Measurements from ENCODE around the gene PRKCH.

The PRKCH gene

GRCh38 chr14:61417141-61417540, 95.8 kb downstream of the PRKCH start:
- peaks cover 12% of the 10 kb centered on the region for H3K36me3 Mint-ChIP-seq (ENCODE audit: low read depth)
- H3K9me3 Mint-ChIP-seq = no peaks in the 10 kb centered on the region
- peak overlapping the region; percentile 35 for H3K4me3 Mint-ChIP-seq
- no peaks in the 10 kb centered on the region for H3K27me3 Mint-ChIP-seq
- peak overlapping the region; percentile 71 for H3K27ac Mint-ChIP-seq
- no peak for DNase-seq
- ATAC-seq = no peak
- no peaks in the 10 kb centered on the region for H3K4me1 Mint-ChIP-seq

GRCh38 chr14:61417883-61418455, 96.6 kb downstream of the PRKCH start:
- peak overlapping the region; percentile 71 for H3K27ac Mint-ChIP-seq
- H3K9me3 Mint-ChIP-seq = no peaks in the 10 kb centered on the region
- no peak for ATAC-seq

GRCh38 chr14:61418746-61419145, 97.4 kb downstream of the PRKCH start:
- no peak for DNase-seq
- H3K36me3 Mint-ChIP-seq (ENCODE audit: low read depth) = peaks cover 24% of the 10 kb centered on the region
- H3K27me3 Mint-ChIP-seq = no peaks in the 10 kb centered on the region
- H3K4me3 Mint-ChIP-seq = no peak overlapping the region
- peaks cover 3% of the 10 kb centered on the region for H3K9me3 Mint-ChIP-seq
- peak overlapping the region; percentile 86 for H3K27ac Mint-ChIP-seq
- H3K4me1 Mint-ChIP-seq = no peaks in the 10 kb centered on the region
- no peak for ATAC-seq

More at GRCh38 chr14:61417883-61418455, 96.6 kb downstream of the PRKCH start:
- Mint-ChIP-seq H3K36me3 (ENCODE audit: low read depth) (peaks cover 18% of the 10 kb centered on the region), H3K4me3 (peak overlapping the region; percentile 19), H3K4me1 (no peaks in the 10 kb centered on the region), H3K27me3 (no peaks in the 10 kb centered on the region)
- no peak for DNase-seq

GRCh38 chr14:61419201-61419600, 97.8 kb downstream of the PRKCH start:
- H3K4me3 Mint-ChIP-seq = no peak overlapping the region
- H3K4me1 Mint-ChIP-seq = no peaks in the 10 kb centered on the region

GRCh38 chr14:61420326-61420725, 98.9 kb downstream of the PRKCH start:
- Mint-ChIP-seq H3K9me3 (peaks cover 13% of the 10 kb centered on the region), H3K27ac (peak overlapping the region; percentile 86), H3K4me3 (peak overlapping the region; percentile 9), H3K36me3 (ENCODE audit: low read depth) (peaks cover 40% of the 10 kb centered on the region), H3K27me3 (no peaks in the 10 kb centered on the region), H3K4me1 (peaks cover 6% of the 10 kb centered on the region)
- DNase-seq (no peak), ATAC-seq (peak; percentile 65)

More at GRCh38 chr14:61419201-61419600, 97.8 kb downstream of the PRKCH start:
- Mint-ChIP-seq H3K27ac (peak overlapping the region; percentile 86), H3K9me3 (peaks cover 6% of the 10 kb centered on the region), H3K27me3 (no peaks in the 10 kb centered on the region), H3K36me3 (ENCODE audit: low read depth) (peaks cover 28% of the 10 kb centered on the region)
- DNase-seq (no peak), ATAC-seq (no peak)

- H3K27ac Mint-ChIP-seq = peak overlapping the region; percentile 86
- DNase-seq (no peak), ATAC-seq (no peak)
- H3K4me3 Mint-ChIP-seq = no peak overlapping the region
- no peaks in the 10 kb centered on the region for H3K27me3 Mint-ChIP-seq
- H3K4me1 Mint-ChIP-seq = peaks cover 16% of the 10 kb centered on the region
- peaks cover 20% of the 10 kb centered on the region for H3K9me3 Mint-ChIP-seq
- H3K36me3 Mint-ChIP-seq (ENCODE audit: low read depth) = peaks cover 46% of the 10 kb centered on the region
Observed at GRCh38 chr14:61421212-61421923, 100.0 kb downstream of the PRKCH start.

GRCh38 chr14:61426048-61426447, 104.7 kb downstream of the PRKCH start:
- H3K27me3 Mint-ChIP-seq = no peaks in the 10 kb centered on the region
- H3K27ac Mint-ChIP-seq = peak overlapping the region; percentile 84
- DNase-seq (no peak), ATAC-seq (no peak)
- H3K9me3 Mint-ChIP-seq = peaks cover 20% of the 10 kb centered on the region
- peaks cover 59% of the 10 kb centered on the region for H3K4me1 Mint-ChIP-seq
- H3K36me3 Mint-ChIP-seq (ENCODE audit: low read depth) = peaks cover 56% of the 10 kb centered on the region
- H3K4me3 Mint-ChIP-seq = no peak overlapping the region

GRCh38 chr14:61428261-61428660, 106.9 kb downstream of the PRKCH start:
- DNase-seq = no peak
- H3K9me3 Mint-ChIP-seq = peaks cover 18% of the 10 kb centered on the region
- H3K27ac Mint-ChIP-seq = peak overlapping the region; percentile 80

GRCh38 chr14:61429316-61429715, 107.9 kb downstream of the PRKCH start:
- no peaks in the 10 kb centered on the region for H3K27me3 Mint-ChIP-seq
- H3K4me1 Mint-ChIP-seq = peaks cover 90% of the 10 kb centered on the region
- no peak for DNase-seq
- H3K4me3 Mint-ChIP-seq = no peak overlapping the region
- H3K27ac Mint-ChIP-seq = peak overlapping the region; percentile 80
- ATAC-seq = no peak
- peaks cover 12% of the 10 kb centered on the region for H3K9me3 Mint-ChIP-seq
- H3K36me3 Mint-ChIP-seq (ENCODE audit: low read depth) = peaks cover 48% of the 10 kb centered on the region

More at GRCh38 chr14:61428261-61428660, 106.9 kb downstream of the PRKCH start:
- no peak overlapping the region for H3K4me3 Mint-ChIP-seq
- H3K4me1 Mint-ChIP-seq = peaks cover 80% of the 10 kb centered on the region
- H3K27me3 Mint-ChIP-seq = no peaks in the 10 kb centered on the region
- ATAC-seq = peak; percentile 25
- peaks cover 50% of the 10 kb centered on the region for H3K36me3 Mint-ChIP-seq (ENCODE audit: low read depth)

- H3K36me3 Mint-ChIP-seq (ENCODE audit: low read depth) = peaks cover 47% of the 10 kb centered on the region
- peak overlapping the region; percentile 80 for H3K27ac Mint-ChIP-seq
- H3K27me3 Mint-ChIP-seq = no peaks in the 10 kb centered on the region
- H3K9me3 Mint-ChIP-seq = peaks cover 8% of the 10 kb centered on the region
- no peak overlapping the region for H3K4me3 Mint-ChIP-seq
- ATAC-seq (no peak), DNase-seq (no peak)
- H3K4me1 Mint-ChIP-seq = peaks cover 95% of the 10 kb centered on the region
Observed at GRCh38 chr14:61430066-61430757, 108.8 kb downstream of the PRKCH start.

GRCh38 chr14:61433169-61433568, 111.8 kb downstream of the PRKCH start:
- DNase-seq (no peak), ATAC-seq (no peak)
- peak overlapping the region; percentile 89 for H3K27ac Mint-ChIP-seq
- no peaks in the 10 kb centered on the region for H3K9me3 Mint-ChIP-seq
- H3K4me1 Mint-ChIP-seq = peaks cover 95% of the 10 kb centered on the region
- H3K27me3 Mint-ChIP-seq = no peaks in the 10 kb centered on the region
- H3K36me3 Mint-ChIP-seq (ENCODE audit: low read depth) = peaks cover 38% of the 10 kb centered on the region
- H3K4me3 Mint-ChIP-seq = peak overlapping the region; percentile 41

- H3K4me3 Mint-ChIP-seq = no peak overlapping the region
- H3K4me1 Mint-ChIP-seq = peaks cover 95% of the 10 kb centered on the region
- DNase-seq (no peak), ATAC-seq (no peak)
- peaks cover 42% of the 10 kb centered on the region for H3K36me3 Mint-ChIP-seq (ENCODE audit: low read depth)
- H3K27ac Mint-ChIP-seq = peak overlapping the region; percentile 89
- H3K9me3 Mint-ChIP-seq = no peaks in the 10 kb centered on the region
- H3K27me3 Mint-ChIP-seq = no peaks in the 10 kb centered on the region
Observed at GRCh38 chr14:61433828-61434227, 112.4 kb downstream of the PRKCH start.

- H3K4me3 Mint-ChIP-seq = peak overlapping the region; percentile 13
Observed at GRCh38 chr14:61434311-61434710, 112.9 kb downstream of the PRKCH start.

GRCh38 chr14:61435563-61436337, 114.4 kb downstream of the PRKCH start:
- H3K4me1 Mint-ChIP-seq = peaks cover 96% of the 10 kb centered on the region

More at GRCh38 chr14:61434311-61434710, 112.9 kb downstream of the PRKCH start:
- DNase-seq (no peak), ATAC-seq (no peak)
- H3K27ac Mint-ChIP-seq = peak overlapping the region; percentile 89
- peaks cover 42% of the 10 kb centered on the region for H3K36me3 Mint-ChIP-seq (ENCODE audit: low read depth)
- H3K27me3 Mint-ChIP-seq = no peaks in the 10 kb centered on the region
- H3K9me3 Mint-ChIP-seq = no peaks in the 10 kb centered on the region
- peaks cover 95% of the 10 kb centered on the region for H3K4me1 Mint-ChIP-seq

More at GRCh38 chr14:61435563-61436337, 114.4 kb downstream of the PRKCH start:
- DNase-seq = no peak
- H3K27ac Mint-ChIP-seq = peak overlapping the region; percentile 89
- no peak overlapping the region for H3K4me3 Mint-ChIP-seq
- H3K36me3 Mint-ChIP-seq (ENCODE audit: low read depth) = peaks cover 34% of the 10 kb centered on the region
- no peaks in the 10 kb centered on the region for H3K27me3 Mint-ChIP-seq
- no peak for ATAC-seq
- H3K9me3 Mint-ChIP-seq = no peaks in the 10 kb centered on the region

All from activated naive CD8-positive, alpha-beta T cell treated with anti-CD3 and anti-CD28 coated beads, Interleukin-2, amount 50 U/mL, for 24 hours (primary cell).